NB4 (cell line): ENCODE measurements around the gene ALG10.
A peak's percentile ranks its signal among the peaks of the same experiment; 100 is the strongest.
"Not testable (repeated sequence)": the region's sequence is repeated elsewhere in the genome, so short reads cannot be mapped to it uniquely, and the experiment has no call there.

ENCODE experiments used
- DNase-seq: peaks from one replicate; pipeline ENCODE4 v3.0.0; 2010; ENCODE audit warnings: low read depth
- H3K4me3 ChIP-seq: one replicate; pipeline ENCODE4 v1.5.1; 2011; ENCODE audit warnings: mild to moderate bottlenecking, low read depth, low read length, moderate library complexity
- CTCF ChIP-seq: IDR thresholded peaks from one replicate; pipeline ENCODE4 v1.5.1; 2012; ENCODE audit warnings: low read depth, low read length
- MAX ChIP-seq: IDR thresholded peaks from 2 replicates; pipeline ENCODE4 v1.6.1; 2011; ENCODE audit warnings: low read depth, low read length
- MYC ChIP-seq: IDR thresholded peaks from 2 replicates; pipeline ENCODE4 v1.6.1; 2011; ENCODE audit warnings: low read depth, low read length
- POLR2A ChIP-seq: IDR thresholded peaks from 2 replicates; pipeline ENCODE4 v1.6.1; 2011; ENCODE audit warnings: mild to moderate bottlenecking; ENCODE audit not compliant: insufficient read length; ENCODE audit errors: extremely low read depth

The ALG10 gene

GRCh38 chr12:34022079-34022830 lies at the start of gene ALG10:
Gene ALG10, plus strand, starts transcription at chr12:34022496. Its CDS starts 104 bp downstream, at chr12:34022600.
- DNase-seq = peak; percentile 97
- TF ChIP-seq MAX (peak; percentile 60), MYC (peak; percentile 79), POLR2A (peak; percentile 80), CTCF (peak; percentile 57)
- peak within 1 kb of the TSS; percentile 80 for H3K4me3 ChIP-seq

GRCh38 chr12:33972884-33973283 lies 49.4 kb upstream of the ALG10 start:
- not testable (repeated sequence) for DNase-seq, H3K4me3 ChIP-seq

- H3K4me3 ChIP-seq = no peak overlapping the region
- no peak for DNase-seq
- TF ChIP-seq CTCF (no peak), MYC (no peak), MAX (no peak), POLR2A (no peak)
Observed at GRCh38 chr12:33977887-33978286, 44.4 kb upstream of the ALG10 start.

GRCh38 chr12:33988197-33988805 lies 34.0 kb upstream of the ALG10 start:
- H3K4me3 ChIP-seq = no peak overlapping the region
- no peak for DNase-seq
- TF ChIP-seq MAX (no peak), MYC (no peak), POLR2A (no peak), CTCF (no peak)

- DNase-seq = no peak
- TF ChIP-seq MAX (no peak), CTCF (no peak), POLR2A (no peak), MYC (no peak)
Observed at GRCh38 chr12:33988913-33989312, 33.4 kb upstream of the ALG10 start.

GRCh38 chr12:33994857-33995808 lies 27.2 kb upstream of the ALG10 start:
- H3K4me3 ChIP-seq = no peak overlapping the region
- no peak for TF ChIP-seq POLR2A
- TF ChIP-seq MAX = no peak
- no peak for TF ChIP-seq CTCF
- TF ChIP-seq MYC = no peak
- DNase-seq = no peak

More at GRCh38 chr12:33988913-33989312, 33.4 kb upstream of the ALG10 start:
- H3K4me3 ChIP-seq = no peak overlapping the region

GRCh38 chr12:34008835-34009234 lies 13.5 kb upstream of the ALG10 start:
- DNase-seq, H3K4me3 ChIP-seq: not testable (repeated sequence)
